ENCODE measurements around the gene SUGCT.
"Not testable (repeated sequence)": the region's sequence is repeated elsewhere in the genome, so short reads cannot be mapped to it uniquely, and the experiment has no call there.

SUGCT gene

GRCh38 chr7:40141916-40142315, 7.1 kb downstream of the SUGCT start:
- not testable (repeated sequence) for DNase-seq

GRCh38 chr7:40145596-40146130, 10.9 kb downstream of the SUGCT start:
- DNase-seq: not testable (repeated sequence)

DNA sequence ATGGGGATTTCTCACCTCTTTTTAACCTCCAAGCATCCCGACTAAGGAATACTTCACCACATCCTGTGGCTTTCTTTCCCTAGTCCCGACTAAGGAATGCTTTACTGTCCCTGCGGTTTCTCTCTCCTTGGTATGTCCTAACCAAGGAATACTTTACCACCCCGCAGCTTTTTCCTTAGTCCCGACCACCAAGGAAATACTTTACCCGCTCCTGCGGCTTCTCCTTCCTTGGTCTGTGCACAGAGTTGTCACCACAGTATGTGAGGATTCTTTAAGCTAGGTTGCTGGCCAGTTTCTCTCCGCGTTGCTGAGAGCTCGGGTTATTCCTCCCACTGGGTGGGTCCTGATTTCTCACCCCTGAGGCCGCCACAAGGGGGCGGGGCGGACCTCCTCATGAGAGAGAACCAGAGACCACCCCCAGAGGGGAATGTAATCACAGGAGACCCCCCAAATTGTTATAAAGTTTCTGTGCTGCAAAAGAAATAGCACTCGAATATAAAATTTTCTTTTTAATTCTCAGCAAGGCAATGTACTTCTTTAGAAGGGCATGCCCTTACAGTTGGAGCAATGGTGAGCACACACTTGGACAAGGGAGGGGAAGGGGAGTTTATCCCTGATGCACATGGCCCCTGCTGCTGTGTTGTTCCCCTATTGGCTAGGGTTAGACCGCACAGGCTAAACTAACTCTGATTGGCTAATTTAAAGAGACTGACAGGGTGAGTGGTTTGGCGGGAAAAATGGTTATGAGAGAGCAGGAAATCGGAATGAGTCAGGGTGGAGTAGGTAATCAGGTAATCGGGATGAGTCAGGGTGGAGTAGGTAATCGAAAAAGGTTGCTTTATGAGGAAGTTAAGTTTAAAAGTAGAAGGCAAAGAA, 12.8 kb downstream of the SUGCT start:
- DNase-seq: no peak

GRCh38 chr7:40148247-40148580, 13.4 kb downstream of the SUGCT start:
- not testable (repeated sequence) for DNase-seq

DNA sequence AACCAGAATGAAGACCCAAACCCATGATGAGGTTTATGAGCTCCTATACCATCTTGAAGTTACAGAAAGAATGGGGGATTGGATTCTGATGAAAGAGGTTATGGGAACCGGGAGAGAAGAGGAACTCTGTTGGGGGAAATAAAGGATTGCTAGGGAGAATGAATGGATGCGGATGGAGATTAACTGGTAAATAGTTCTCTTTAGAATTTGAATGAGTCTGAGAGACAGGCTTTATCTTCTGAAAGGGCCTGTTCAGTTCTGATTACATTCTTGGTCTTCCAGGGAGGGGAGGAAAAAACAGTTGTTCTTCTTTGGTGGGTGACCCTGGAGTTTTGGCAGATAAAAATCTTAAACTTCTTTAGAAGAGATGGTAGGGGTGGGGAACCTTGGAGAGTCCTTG, 13.9 kb downstream of the SUGCT start:
- no peak for DNase-seq

DNA sequence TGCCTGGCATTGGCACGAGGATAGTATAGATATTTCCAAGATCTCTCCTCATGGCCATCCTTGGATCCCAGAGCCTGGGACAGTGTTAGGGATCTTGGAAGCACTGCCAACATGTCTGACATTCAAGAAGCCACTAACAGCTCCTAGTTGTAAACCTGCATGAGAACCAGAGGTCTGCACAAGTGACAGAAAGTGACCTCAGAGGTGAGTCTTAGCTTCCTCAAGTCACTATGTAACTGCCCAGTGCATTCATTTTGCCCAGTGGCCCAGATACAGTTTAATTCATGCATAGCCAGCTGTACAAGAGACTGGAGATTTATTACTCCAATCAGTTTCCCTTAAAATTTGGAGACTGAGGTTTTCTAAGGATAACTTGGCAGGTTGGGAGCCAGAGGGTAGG, 16.7 kb downstream of the SUGCT start:
- no peak for DNase-seq

DNA sequence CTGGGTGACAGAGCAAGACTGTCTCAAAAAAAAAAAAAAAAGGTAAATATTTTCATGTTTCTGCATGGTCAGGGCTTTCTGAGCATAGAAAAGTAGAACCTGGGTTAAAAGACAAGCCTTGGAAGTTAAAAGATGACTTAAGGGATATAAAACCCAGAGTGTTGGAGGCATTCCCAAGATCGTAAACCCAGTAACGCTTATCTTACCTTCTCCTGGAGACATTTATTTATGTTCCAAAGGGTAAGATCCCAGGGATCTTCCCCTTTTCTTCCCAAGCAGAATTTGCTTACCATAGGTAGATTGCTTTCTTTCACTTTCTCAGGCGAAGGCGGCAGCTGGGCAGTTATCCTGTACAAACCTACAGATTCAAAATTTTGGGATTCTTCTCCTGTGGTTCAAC, 22.2 kb downstream of the SUGCT start:
- DNase-seq: no peak

GRCh38 chr7:40162516-40162915, 27.7 kb downstream of the SUGCT start:
- no peak for DNase-seq

DNA sequence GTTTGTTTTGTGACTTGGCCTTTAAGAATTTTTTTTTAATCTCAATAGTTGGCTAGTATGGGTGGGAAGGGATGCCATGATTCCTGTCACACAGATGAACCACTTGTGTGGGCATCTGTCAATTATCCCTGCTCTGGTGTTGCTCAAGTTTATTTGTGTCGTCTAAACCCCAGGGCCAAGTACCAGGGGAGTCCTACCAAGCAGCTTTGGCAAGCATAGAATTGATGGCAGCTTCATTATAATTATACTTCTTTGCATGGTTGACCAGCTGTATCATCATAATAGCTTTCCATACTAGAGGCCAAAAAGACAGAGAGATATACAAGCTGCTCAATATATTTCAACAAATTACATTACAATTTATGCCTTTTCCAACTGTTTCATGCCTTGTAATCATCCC, 30.4 kb downstream of the SUGCT start:
- no peak for DNase-seq

DNA sequence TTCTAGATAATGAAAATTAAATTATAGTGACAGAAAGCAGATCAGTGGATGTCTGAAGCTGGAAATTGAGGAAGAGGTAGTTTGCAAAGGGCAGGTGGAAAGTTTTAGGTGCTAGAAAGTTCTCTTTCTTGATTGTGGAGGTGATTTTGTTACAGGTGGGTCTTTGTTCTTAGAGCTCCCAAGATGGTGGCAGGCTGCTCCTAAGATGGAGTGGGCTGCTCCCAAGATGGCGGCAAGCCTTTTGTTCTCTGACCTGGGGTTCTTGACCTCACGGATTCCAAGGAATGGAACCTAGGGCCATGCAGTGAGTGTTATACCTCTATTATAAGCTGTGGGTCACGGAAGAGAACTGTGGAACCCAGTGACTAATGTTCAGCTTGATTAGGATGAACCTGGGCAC, 32.5 kb downstream of the SUGCT start:
- no peak for DNase-seq

DNA sequence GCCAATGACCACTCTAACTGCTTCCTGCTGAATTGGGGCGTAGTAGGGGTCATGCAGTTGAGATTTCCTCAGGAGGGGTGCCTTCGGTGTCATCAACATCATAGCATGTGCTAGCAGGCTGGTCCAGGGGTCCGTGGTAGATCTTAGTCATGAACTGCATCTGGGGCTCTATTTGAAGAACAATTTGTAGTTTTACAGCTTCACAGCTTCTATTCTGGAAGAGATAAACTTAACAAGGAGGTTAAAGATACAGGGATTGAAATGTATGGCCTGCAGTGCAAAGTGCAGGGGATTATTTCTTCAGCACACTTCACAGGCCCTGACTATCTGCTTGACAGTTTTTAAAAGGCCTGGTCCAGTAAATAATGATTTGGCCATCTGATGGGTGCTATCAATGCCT, 33.5 kb downstream of the SUGCT start:
- DNase-seq: not testable (repeated sequence)

GRCh38 chr7:40173121-40173520, 38.3 kb downstream of the SUGCT start:
- DNase-seq: not testable (repeated sequence)

DNA sequence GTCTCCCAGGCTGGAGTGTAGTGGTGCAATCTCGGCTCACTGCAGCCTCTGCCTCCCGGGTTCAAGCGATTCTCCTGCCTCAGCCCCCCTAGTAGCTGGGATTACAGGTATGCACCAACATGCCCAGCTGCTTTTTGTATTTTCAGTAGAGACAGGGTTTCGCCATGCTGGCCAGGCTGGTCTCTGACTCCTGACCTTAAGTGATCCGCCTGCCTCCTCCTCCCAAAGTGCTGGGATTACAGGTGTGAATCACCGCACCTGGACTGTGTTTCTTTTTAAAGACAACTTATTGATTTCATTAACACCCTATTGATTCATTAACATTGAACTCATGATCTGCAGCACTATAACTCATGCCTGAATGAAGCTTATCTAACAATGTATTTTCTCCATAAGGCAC, 40.5 kb downstream of the SUGCT start:
- DNase-seq: not testable (repeated sequence)

DNA sequence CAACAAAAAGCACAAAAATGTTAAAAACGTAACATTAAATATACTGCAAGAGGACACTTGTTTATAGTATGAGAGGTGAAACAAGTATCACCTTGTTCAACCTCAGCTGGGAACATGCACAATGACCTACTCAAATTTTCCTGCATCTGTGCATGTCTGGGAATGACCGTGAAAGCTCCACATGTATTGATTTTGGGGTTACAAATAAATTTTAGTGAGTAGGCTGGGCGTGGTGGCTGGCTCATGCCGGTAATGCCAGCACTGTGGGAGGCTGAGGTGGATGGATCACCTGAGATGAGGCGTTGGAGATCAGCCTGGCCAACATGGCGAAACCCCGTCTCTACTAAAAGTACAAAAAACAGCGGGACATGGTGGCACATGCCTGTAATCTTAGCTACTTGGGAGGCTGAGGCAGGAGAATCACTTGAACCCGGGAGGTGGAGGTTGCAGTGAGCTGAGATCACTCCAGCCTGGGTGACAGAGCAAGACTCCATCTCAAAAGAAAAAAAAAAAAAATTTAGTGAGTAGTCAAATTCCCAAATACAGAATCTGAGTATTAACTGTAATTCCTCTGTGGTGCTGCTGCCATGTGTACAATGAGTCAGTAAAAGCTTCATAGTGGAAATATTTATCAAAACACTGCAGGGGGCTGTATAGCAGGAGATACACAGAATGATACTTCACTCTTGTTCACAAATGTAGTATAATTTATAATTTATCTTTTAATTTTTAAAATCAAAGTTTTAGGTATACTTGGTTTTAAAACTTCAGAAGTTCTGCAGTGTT, 41.1 kb downstream of the SUGCT start:
- DNase-seq: no peak

DNA sequence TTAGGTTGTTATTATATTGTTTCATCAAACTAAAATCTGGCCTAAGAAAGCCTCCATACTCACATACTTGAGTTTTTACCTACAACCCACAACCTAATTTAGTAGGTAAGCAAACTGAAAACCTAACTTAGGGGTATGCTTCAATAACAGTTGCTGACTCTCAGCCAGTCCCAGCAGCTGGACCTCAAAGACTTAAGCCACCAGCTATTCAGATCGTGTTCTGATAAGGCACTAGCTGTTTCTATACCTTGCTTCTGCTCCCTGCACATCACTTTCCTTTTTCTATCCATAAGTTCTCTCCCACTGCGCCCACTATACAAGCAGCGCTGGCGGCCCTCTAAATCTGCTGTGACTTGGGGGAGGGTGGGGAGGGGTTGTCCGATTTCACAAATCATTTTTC, 42.3 kb downstream of the SUGCT start:
- no peak for DNase-seq

DNA sequence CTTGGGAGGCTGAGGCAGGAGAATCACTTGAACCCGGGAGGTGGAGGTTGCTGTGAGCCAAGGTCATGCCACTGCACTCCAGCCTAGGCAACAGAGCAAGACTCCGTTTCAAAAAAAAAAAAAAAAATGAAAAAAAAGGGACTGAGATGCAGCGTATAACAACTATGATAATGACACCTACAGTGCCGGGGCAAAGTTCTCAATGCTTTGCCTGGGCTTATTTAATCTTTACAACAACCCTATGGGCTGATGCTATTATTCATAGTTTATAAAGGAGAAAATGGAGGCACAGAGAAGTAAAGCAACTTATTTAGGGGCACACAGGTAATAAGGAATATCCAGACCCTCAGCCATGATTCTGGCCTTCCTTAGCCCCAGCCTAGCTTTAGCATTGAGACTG, 47.6 kb downstream of the SUGCT start:
- DNase-seq: no peak

DNA sequence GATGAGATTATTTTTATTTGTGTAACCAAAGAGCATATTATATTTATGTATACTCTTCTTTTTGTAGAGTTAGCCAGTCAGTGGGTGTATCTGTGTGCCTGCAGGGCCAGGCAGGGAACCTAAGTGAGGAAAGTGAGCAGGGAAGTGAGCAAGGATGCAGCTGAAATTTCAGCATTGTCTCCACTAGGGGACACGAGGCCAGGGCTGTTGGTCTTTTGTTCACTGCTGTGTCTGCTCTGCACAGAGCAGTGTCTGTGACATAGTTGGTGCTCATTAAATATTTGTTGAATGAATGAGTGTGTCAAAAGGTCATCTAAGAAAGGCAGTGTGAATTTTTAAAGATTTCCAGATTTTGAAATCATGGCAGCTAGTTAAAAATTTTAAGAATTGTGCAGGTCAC, 51.8 kb downstream of the SUGCT start:
- DNase-seq: no peak

DNA sequence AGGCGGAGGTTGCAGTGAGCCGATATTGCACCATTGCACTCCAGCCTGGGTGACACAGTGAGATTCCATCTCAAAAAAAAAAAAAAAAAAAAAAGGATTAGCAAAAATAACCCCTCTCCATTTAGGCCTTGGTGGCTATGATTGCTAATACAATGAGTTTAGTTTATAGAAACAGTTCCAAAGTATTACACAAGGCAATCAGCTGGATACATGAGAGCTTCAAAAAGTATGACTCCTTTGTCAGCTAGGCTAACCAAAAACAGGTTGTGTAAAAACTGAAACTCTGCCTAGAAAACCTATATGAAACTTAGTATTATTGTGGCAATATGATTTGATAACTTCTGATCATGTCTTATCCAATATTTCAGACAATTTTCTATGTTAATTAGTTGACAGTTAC, 57.2 kb downstream of the SUGCT start:
- DNase-seq: no peak

DNA sequence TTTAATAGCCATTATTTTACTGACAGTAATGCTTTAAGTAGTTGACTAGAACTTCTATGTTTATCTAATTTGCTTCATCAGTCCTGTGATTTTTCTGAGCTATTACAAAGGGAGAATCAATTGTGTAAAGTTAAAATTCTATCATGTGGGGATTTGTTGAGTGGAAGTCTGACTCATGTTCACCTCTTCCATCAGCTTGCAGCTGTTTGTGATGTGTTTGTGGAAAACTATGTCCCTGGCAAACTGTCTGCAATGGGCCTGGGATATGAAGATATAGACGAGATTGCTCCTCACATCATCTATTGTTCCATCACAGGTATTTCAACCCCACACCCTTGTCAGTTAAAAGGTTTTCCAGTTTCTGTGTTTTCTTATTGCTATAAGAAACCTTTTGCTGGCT, 59.9 kb downstream of the SUGCT start:
- no peak for DNase-seq

GRCh38 chr7:40197527-40197926, 62.7 kb downstream of the SUGCT start:
- no peak for DNase-seq

GRCh38 chr7:40199076-40199802, 64.4 kb downstream of the SUGCT start:
- no peak for DNase-seq

DNA sequence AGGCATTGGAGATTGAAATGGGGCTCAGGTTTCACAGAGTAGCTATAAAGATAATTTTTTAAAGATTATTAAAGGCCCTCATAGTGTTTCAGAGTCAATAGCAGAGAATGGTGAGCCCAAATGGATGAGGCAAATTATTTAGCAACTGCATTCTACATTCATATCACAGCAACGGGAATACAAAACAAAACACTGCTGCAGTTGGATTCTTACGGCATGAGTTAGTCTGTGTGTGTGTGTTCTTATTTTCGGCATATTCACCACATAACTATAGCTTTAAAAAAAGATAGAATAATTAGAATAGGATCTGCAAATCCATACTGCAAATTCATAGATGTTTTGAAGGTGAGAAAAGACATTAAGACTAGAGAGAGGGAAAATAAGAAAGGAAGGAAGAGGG, 66.0 kb downstream of the SUGCT start:
- DNase-seq: no peak

DNA sequence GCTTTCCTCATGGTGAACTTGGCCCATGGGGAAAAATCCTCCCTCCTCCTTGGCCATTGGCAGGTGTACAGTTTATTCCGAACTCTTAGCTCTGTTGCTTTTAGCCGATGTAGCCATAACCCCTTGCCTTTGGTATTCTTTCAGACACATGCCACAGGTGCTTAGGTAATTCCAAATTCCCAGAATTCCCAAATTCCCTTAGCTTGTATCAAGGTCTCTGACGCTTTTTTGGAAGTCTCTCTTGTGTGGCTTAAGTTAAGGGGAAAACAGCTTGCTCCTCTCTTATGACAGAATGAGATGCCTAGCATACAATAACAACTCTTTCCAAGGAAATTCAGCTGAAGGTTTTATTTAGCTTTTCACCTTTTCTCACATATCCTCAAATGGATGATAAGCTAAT, 68.0 kb downstream of the SUGCT start:
- DNase-seq: no peak
